GM21528 (cell line): ENCODE results near the gene PATL1.
"Not testable (repeated sequence)": the region's sequence is repeated elsewhere in the genome, so short reads cannot be mapped to it uniquely, and the experiment has no call there.

Source experiments
- ATAC-seq: cut with Tn5 transposase; IDR thresholded peaks from one replicate; pipeline ENCODE4 v1.9.1; 2021; ENCODE audit warnings: mild to moderate bottlenecking, moderate library complexity; ENCODE audit not compliant: unreplicated experiment, low FRiP score

PATL1 gene

DNA sequence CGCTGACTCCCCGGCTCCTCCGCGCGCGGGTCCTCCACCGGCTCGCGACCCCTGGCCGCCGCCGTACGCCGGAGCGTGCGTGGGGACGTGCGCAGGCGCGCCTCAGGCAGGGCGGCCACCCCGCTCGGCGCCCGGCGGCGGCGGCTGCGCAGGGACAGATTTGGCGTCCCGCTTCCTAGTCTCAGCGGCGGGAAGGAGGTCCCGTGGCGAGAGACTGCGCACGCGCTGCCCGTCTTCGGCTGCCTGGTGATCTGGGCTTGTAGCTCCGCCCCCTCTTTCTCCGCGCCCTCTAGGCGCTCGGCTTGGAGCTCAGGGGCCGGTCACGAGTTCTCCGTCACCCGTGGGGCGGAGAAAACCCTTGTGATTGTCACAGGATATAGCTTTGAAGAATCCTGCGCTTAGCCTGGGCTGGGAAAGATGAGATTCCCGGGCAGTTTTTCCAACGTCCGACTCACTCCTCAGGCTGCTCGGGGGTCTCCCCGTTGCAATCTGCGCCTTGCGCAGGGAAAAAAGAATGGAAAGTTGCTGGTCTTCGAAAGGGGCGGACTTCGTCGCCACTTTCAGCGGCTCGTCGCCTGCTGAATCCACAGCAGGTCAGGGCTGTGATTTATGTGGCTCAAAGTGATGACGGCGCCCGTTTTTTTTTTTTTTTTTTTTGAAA is at the start of gene PATL1:
TSS of gene PATL1 (minus strand) at position 88 of the 661 bp plus-strand sequence. CDS start 142 bp downstream, outside the sequence.
- ATAC-seq = peak; percentile 93

DNA sequence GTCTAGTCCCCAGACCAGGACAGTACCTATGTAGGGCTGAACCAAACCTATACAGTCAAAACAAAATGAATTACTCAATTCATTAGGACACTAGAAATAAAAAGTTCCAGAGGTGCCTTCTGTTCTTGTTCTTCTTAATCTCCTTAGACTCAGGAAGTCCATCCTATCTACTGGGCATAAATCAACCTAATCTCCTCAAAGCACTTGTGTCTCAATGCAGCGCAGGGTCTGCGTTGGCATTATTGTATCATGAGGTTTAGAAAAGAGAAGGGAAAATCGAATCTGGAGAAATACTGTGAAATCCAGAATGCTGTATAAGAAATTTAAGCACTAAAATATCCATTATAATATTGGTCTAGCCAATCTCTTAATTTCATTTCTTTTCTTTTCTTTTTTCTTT is 47.2 kb upstream of the PATL1 start:
- no peak for ATAC-seq

DNA sequence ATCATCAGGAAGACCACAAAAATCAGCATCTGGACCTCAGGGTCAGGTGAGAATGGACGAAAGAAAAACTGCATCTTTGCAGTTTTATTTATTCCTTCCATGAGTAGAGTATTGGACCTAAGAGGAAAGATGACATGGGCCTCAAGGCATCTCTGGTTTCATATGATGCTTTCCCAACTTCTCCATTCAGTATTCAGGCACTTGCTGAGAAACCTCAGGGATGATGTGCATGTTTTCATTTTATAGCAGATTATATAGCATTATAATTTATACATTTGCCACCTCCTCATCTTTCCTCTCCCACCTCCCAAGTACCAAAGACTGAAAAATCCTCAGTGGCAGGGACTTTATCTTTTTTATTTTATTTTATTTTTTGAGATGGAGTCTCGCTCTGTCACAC is 44.9 kb upstream of the PATL1 start, which contains the start of gene OR10V1:
TSS of gene OR10V1 (minus strand) at position 101 of the 400 bp plus-strand sequence. CDS start at position 101, 0 bp downstream.
- ATAC-seq = no peak

DNA sequence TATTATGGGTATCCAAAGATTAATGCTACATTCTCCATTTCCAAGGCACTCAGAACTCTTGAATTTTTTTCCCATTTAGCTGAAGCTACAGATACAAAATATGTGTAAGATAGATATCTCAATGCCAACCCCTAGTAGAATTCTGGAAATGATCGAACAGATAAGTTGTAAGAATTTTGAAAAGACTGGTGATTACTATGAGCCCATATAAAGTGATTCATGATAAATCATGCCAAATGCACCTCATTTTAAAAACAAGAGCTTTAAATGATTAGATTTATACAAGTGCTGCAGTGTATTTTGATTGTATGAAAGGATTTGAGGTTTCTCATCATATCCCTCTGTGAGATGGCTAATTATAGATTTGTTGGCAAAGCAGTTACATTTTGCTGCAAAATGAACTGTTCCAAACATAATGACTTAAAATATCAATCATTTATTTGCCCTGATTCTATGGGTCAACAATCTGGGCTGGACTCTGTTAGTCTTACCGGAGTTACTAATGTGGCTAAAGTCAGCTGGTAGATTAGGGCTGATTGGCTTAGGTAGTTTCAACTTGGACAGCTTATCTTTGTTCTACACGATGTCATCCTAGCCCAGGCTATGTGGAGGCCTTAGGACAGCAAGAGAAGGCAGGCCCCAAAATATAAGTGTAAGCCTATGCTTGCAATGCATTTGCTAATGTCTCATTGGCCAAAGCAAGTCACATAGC is 41.5 kb upstream of the PATL1 start:
- ATAC-seq = no peak

DNA sequence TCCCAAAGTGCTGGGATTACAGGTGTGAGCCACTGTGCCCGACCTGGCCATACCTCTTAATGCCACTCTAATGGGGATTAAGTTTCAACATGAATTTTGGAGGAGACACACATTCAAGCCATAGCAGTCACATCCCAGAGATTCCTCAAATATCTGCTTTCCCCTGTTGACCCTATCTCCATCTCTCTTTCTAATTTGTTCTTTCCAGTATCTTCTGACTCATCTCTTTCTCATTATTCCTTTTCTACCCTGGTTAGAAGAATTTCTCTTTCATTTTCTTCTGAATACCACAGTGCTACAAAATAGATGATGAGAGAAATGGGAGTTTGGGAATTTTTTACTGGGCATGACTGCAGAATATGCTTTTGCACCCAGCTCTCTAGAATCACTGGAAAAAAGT is 39.7 kb upstream of the PATL1 start:
- no peak for ATAC-seq

DNA sequence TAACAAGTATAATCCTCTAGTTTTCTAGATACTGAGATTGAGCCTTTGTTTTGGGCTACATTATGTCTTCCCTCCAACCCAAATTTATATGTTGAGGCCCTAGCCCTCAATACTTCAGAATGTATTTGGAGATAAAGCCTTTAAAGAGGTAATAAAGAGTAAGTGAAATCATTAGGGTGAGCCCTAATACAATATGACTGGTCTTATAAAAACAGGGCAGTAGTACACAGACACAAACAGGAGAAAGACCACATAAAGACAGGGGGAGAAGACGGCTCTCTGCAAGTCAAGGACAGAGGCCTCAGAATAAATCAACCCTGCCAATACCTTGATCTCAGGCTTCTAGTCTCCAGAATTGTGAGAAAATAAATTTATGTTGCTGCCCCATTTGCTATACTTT is 38.5 kb upstream of the PATL1 start:
- no peak for ATAC-seq

GRCh38 chr11:59706518-59707285 is 37.9 kb upstream of the PATL1 start:
- no peak for ATAC-seq

GRCh38 chr11:59705294-59705693 is 36.5 kb upstream of the PATL1 start:
- no peak for ATAC-seq

- not testable (repeated sequence) for ATAC-seq
Observed at GRCh38 chr11:59703515-59703914, 34.7 kb upstream of the PATL1 start.

DNA sequence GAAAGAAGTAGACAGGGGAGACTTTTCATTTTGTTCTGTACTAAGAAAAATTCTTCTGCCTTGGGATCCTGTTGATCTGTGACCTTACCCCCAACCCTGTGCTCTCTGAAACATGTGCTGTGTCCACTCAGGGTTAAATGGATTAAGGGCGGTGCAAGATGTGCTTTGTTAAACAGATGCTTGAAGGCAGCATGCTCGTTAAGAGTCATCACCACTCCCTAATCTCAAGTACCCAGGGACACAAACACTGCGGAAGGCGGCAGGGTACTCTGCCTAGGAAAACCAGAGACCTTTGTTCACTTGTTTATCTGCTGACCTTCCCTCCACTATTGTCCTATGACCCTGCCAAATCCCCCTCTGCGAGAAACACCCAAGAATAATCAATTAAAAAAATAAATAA is 31.3 kb upstream of the PATL1 start:
- ATAC-seq = not testable (repeated sequence)

DNA sequence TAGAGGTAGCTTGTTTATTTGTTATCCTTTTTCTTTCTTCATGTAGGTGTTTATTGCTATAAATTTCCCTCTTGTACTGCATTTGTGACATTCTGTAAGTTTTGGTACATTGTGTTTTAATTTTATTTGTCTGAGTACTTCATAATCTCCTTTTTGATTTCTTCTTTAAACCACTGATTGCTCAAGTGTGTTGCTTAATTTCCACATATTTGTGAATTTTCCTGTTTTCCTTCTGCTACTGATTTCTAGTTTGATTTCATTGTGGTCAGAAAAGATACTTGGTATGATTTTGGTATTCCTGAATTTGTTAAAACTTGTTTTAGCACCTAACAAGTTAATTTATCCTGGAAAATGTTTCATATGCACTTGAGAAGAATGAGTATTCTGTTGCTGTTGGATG is 29.7 kb upstream of the PATL1 start:
- no peak for ATAC-seq

DNA sequence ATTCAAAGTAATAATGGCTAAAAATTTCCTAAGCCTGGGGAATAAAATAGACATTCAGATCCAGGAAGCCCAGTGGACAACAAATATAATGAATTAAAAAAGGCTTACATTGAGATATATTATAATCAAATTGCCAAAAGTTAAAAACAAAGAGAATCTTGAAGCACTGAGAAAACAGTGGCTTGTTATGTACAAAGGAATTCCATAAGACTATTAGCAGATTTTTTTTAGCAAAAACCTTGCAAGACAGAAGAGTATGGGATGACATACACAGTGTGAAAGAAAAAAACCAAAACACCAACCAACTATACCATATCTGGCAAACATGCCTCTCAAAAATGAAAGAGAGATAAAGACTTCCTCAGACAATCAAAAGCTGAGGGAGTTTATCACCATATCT is 24.1 kb upstream of the PATL1 start:
- no peak for ATAC-seq

- no peak for ATAC-seq
Observed at GRCh38 chr11:59691156-59691555, 22.3 kb upstream of the PATL1 start.

DNA sequence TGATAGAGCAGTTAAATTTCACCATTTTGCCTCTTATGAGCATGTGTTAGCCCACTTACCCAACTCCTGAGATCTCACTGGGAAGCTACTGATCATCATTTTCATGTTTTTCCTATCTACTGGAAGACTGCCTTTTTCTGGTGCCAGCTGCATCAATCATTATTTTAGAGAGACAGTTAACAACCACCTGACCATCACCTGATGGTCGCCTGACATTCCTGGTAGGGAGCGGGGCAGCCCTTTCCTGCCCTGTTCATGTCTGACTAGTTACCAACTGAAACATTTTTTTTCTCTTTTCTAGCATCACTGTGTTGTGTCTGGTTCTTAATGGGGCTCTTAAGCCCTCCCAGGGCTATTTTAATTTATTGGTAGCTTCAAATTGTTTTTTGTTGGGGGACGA is 20.2 kb upstream of the PATL1 start:
- ATAC-seq = no peak

DNA sequence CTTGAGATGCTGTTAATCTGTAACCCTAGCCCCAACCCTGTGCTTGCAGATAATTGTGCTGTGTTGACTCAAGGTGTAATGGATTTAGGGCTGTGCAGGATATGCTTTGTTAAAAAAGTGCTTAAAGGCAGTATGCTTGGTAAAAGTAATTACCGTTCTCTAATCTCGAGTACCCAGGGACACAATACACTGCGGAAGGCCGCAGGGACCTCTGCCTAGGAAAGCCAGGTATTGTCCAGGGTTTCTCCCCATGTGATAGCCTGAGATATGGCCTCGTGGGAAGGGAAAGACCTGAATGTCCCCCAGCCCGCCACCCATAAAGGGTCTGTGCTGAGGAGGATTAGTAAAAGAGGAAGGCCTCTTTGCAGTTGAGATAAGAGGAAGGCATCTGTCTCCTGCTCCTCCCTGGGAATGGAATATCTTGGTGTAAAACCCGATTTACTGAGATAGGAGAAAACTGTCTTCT is 12.5 kb upstream of the PATL1 start:
- ATAC-seq = not testable (repeated sequence)

DNA sequence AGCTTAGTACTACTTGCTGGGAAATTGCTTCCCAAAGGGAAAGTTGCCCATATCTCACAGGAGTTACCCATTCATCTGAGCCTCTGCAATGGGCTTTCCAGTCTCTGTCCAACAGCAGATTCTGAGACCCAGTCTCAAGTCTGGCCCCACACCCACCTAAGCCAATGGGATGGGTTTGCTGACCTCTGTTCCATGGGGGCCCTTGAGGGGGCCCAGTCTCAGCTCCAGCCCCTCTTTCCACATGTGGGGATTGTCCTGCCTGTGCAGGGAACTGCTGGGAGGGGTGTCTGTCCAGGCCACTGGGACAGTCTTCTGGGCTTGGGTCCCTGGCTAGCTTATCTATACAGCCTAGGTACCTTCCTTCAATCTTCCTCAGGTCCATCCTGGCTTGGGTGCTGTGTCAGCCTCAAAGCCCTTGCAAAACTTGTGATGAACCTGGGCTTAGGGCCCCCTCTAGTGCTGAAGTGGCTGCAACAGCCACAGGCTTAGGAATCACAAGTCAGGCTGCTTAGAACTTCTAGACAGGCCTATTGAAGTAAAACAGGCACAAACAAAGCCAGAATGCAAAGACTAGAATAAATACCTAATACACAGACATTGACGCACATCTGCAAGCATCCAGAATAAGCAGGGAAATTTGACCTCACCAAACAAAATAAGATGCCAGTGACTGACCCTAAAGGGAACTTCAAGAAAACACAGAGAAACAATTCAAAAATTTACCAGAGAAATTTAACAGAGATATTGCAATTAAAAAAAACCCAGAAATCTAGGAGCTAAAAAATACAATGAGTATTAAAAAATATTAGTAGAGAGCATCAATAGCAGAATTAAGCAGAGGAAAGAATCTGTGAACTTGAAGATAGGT is 11.7 kb upstream of the PATL1 start:
- ATAC-seq = peak; percentile 71

GRCh38 chr11:59679347-59679746 is 10.5 kb upstream of the PATL1 start:
- no peak for ATAC-seq

DNA sequence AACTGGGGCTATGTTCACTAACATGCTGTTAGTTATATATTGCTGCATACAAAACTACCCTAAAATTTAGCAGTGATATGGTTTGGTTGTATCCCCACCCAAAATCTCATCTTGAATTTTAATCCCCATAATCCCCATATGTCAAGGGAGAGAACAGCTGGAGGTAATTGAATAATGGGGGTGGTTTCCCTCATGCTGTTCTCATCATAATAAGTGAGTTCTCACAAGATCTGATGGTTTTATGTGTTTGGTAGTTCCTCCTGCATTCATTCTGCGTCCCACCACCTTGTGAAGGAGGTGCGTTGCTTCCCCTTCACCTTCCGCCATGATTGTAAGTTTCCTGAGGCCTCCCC is 10.0 kb upstream of the PATL1 start:
- ATAC-seq = no peak

DNA sequence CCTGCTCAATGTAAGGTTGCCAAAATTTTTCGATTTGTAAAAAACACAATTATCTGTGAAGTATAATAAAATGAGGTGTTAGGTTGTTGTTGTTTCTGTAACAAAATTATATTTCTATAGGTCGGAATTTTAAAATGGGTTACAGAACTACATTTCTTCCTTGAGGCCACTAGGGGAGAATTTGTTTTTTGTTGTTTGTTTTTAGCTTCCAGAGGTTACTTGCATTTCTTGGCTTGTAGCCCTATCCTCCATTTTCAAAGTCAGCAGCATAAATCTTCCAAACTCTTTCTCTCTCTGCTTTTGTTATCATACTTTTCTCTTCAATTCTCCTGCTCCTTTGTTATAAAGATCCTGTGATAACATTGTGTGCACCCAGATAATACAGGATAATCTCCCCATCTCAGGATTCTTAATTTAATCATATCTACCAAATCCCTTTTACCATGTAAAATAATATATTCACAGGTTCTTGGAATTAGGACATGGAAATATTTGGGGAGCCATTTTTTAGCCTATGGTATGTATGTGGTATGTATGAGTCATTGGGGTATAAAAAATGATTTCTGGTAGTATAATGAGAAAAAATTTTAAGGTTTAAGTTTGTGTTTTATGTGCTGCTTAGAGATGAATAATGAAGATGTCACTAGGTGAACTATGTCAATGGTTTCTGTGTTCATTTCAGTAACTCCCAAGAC is 9.4 kb upstream of the PATL1 start:
- ATAC-seq = no peak

DNA sequence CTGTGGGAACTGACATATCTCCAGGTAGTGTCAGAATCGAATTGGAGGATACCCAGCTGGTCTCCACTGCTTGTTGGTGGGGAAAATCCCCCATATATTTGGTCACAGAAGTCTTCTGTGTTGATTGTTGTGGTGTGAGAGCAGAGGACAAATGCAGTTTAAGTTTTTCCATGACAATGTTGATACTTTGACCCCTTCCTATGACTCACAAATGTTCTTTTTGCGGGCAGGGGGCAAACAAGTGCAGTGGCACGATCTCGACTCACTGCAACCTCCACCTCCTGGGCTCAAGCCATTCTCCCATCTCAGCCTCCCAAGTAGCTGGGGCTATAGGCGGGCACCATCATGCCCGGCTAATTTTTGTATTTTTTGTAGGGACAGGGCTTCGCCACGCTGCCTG is 7.4 kb upstream of the PATL1 start:
- ATAC-seq = no peak
